GM10248 (cell line): ENCODE measurements around the gene RSBN1.
"Not testable (repeated sequence)": the region's sequence is repeated elsewhere in the genome, so short reads cannot be mapped to it uniquely, and the experiment has no call there.

Source experiments
- CTCF ChIA-PET: fragments of 300-600 bp; sonication (Branson Sonifier 250); formaldehyde crosslinking; extraction: SDS; loops from one replicate; lab custom pipeline; 2021; ENCODE audit warnings: antibody characterized with exemption; lab: Yijun Ruan, JAX
- POLR2A ChIA-PET: fragments of 350-650 bp; sonication (Branson Sonifier 250); formaldehyde crosslinking; extraction: SDS; loops from one replicate; lab custom pipeline; 2020; ENCODE audit warnings: antibody characterized with exemption; lab: Yijun Ruan, JAX
- DNase-seq: peaks from one replicate; pipeline ENCODE4 v3.0.0; 2012; ENCODE audit errors: extremely low spot score
- TF ChIP-seq, protein P1 (sequence below): IDR thresholded peaks from 2 replicates; pipeline ENCODE4 v1.5.1; 2012; ENCODE audit warnings: mild to moderate bottlenecking, low read depth; ENCODE audit errors: extremely low read depth, missing control alignments, control extremely low read depth

RSBN1 gene

GRCh38 chr1:113742515-113742914, 69.8 kb downstream of the RSBN1 start:
- DNase-seq = no peak
- ChIA-PET CTCF (no interaction called here), POLR2A (no interaction called here)
- TF ChIP-seq, protein P1, sequence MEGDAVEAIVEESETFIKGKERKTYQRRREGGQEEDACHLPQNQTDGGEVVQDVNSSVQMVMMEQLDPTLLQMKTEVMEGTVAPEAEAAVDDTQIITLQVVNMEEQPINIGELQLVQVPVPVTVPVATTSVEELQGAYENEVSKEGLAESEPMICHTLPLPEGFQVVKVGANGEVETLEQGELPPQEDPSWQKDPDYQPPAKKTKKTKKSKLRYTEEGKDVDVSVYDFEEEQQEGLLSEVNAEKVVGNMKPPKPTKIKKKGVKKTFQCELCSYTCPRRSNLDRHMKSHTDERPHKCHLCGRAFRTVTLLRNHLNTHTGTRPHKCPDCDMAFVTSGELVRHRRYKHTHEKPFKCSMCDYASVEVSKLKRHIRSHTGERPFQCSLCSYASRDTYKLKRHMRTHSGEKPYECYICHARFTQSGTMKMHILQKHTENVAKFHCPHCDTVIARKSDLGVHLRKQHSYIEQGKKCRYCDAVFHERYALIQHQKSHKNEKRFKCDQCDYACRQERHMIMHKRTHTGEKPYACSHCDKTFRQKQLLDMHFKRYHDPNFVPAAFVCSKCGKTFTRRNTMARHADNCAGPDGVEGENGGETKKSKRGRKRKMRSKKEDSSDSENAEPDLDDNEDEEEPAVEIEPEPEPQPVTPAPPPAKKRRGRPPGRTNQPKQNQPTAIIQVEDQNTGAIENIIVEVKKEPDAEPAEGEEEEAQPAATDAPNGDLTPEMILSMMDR = no peak

DNA sequence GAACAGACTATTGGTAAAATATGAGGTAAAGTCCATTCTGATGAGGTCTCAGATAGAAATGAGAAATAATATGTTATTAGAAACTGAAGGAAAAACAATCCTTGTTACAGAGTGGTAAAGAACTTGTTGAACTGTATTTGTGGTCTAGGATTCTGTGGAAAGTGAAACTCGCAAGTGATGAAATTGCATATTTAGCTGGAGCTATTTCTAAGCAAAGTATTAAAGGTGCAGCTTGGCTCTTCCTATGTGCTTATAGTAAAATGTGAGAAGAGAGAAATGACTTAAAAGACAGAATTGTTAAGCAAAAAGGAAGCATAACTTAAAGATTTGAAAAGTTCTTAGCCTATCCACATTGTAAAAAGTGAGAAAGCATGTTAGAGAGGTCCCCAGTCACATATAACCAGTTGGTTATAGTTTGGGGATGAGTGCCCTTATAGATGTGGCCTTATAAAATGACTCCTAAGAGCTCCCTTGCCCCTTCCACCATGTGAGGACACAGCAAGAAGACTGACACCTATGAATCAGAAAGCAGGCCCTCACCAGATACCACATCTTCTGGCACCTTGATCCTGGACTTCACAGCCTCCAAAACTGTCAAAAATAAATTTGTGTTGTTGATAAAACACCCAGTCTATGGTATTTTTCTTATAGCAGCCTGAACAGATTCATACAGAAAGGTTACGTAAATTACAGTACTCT, 77.8 kb downstream of the RSBN1 start:
- ChIA-PET CTCF (no interaction called here), POLR2A (no interaction called here)
- TF ChIP-seq, protein P1 = no peak
- no peak for DNase-seq

GRCh38 chr1:113732802-113733201, 79.5 kb downstream of the RSBN1 start:
- CTCF ChIA-PET = no interaction called here
- TF ChIP-seq, protein P1 = no peak
- DNase-seq = no peak
- POLR2A ChIA-PET = no interaction called here

GRCh38 chr1:113721010-113721409, 91.3 kb downstream of the RSBN1 start:
- TF ChIP-seq, protein P1 = no peak
- DNase-seq = no peak
- ChIA-PET POLR2A (no interaction called here), CTCF (no interaction called here)

GRCh38 chr1:113718621-113719020, 93.7 kb downstream of the RSBN1 start:
- POLR2A ChIA-PET, DNase-seq, CTCF ChIA-PET: not testable (repeated sequence)

DNA sequence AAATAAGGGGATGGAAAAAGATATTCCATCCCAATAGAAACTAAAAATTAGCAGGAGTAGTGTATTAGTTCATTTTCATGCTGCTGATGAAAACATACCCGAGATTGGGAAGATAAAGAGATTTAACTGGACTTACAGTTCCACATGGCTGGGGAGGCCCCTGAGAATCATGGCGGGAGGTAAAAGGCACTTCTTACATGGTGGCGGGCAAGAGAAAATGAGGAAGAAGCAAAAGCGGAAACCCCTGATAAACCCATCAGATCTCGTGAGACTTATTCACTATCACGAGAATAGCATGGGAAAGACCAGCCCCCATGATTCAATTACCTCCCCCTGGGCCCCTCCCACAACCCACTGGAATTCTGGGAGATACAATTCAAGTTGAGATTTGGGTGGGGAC, 94.8 kb downstream of the RSBN1 start:
- POLR2A ChIA-PET, DNase-seq: not testable (repeated sequence)
- CTCF ChIA-PET = interaction anchor here (1.0 kb wide), 1 partner anchor 19 kb away, joined by 3 read pairs; no protein-coding TSS in a partner anchor

- DNase-seq = no peak
- POLR2A ChIA-PET = no interaction called here
- CTCF ChIA-PET = no interaction called here
- TF ChIP-seq, protein P1 = no peak
Observed at GRCh38 chr1:113714606-113715269, 97.5 kb downstream of the RSBN1 start.
